HUES6 (cell line): ENCODE data around the gene IL26.

ENCODE experiments used
- H3K27ac ChIP-seq: 2 replicates; pipeline ENCODE4 v1.7.0; 2013; ENCODE audit warnings: low read depth, mild to moderate bottlenecking, low read length, inconsistent platforms
- H3K27me3 ChIP-seq: 2 replicates; pipeline ENCODE4 v1.6.1; 2013; ENCODE audit warnings: low read length; ENCODE audit not compliant: control insufficient read depth, insufficient read depth
- H3K36me3 ChIP-seq: 2 replicates; pipeline ENCODE4 v1.6.1; 2013; ENCODE audit warnings: low read length; ENCODE audit not compliant: control insufficient read depth, insufficient read depth
- H3K4me1 ChIP-seq: 2 replicates; pipeline ENCODE4 v1.6.1; 2013; ENCODE audit warnings: low read length; ENCODE audit not compliant: control insufficient read depth, insufficient read depth
- H3K4me3 ChIP-seq: 2 replicates; pipeline ENCODE4 v1.5.1; 2013; ENCODE audit warnings: low read depth, low read length
- H3K9ac ChIP-seq: one replicate; pipeline ENCODE4 v1.6.1; 2013; ENCODE audit warnings: mild to moderate bottlenecking, low read length
- H3K9me3 ChIP-seq: 2 replicates; pipeline ENCODE4 v1.6.1; 2013; ENCODE audit warnings: low read depth, low read length; ENCODE audit not compliant: control insufficient read depth, insufficient read depth

IL26 gene

GRCh38 chr12:68154779-68155178, 70.8 kb downstream of the IL26 start:
- H3K4me3 ChIP-seq = no peak overlapping the region
- H3K27me3 ChIP-seq = no peaks in the 10 kb centered on the region
- H3K9me3 ChIP-seq = no peaks in the 10 kb centered on the region
- H3K9ac ChIP-seq = no peak overlapping the region
- peaks cover 3% of the 10 kb centered on the region; the same call in 1 of the 2 replicates for H3K4me1 ChIP-seq
- no peak overlapping the region for H3K27ac ChIP-seq
- no peaks in the 10 kb centered on the region for H3K36me3 ChIP-seq
